Ascending aorta (tissue), 2 donors: Measurements from ENCODE around the gene PANK4. TPM values are rescaled to one million over a fixed set of nuclear protein-coding genes. Genes with fewer than 3 reads are reported as not detected.

Source experiments
- DNase-seq, 2 donors: peaks; one replicate each; pipeline ENCODE4 v3.0.0-alpha.2; 2019; ENCODE audit warnings: low spot score in 2 of 2
- H3K27ac ChIP-seq, 2 donors: fragments of 200-600 bp; sonication (generic); one replicate each; pipeline ENCODE4 v1.5.1; 2016 to 2017; ENCODE audit warnings: mild to moderate bottlenecking in 1 of 2
- H3K27me3 ChIP-seq: fragments of 200-600 bp; sonication (generic); one replicate; pipeline ENCODE4 v1.5.1; 2017
- H3K36me3 ChIP-seq, 2 donors: fragments of 200-600 bp; sonication (generic); one replicate each; pipeline ENCODE4 v1.5.1; 2016
- H3K4me1 ChIP-seq, 2 donors: fragments of 200-600 bp; sonication (generic); one replicate each; pipeline ENCODE4 v1.5.1; 2016 to 2017; ENCODE audit warnings: mild to moderate bottlenecking in 1 of 2
- H3K4me3 ChIP-seq, 2 donors: fragments of 200-600 bp; sonication (generic); one replicate each; pipeline ENCODE4 v1.5.1; 2016 to 2017; ENCODE audit warnings: mild to moderate bottlenecking in 1 of 2
- H3K9me3 ChIP-seq, 2 donors: fragments of 200-600 bp; sonication (generic); one replicate each; pipeline ENCODE4 v1.5.1; 2016
- intact Hi-C: fragments of 100-400 bp; cut with DNase I; formaldehyde crosslinking; loops from one replicate; pipeline ENCODE4 v1.15.1; 2023
- total RNA-seq: library from RNA; depleted of rRNA; stranded (reverse); fragments of >200 nt; gene quantifications from one replicate; pipeline ENCODE4 v1.1.0, GENCODE V29; 2016
- TF ChIP-seq, protein P1 (sequence below), 3 experiments: fragments of 200-600 bp in 2 of 3; fragments of 450-650 bp in 1 of 3; sonication (generic) in 2 of 3; IDR thresholded peaks; one replicate each; pipeline ENCODE4 v1.5.1; 2016 to 2019; ENCODE audit warnings: antibody characterized with exemption in 3 of 3, mild to moderate bottlenecking in 1 of 3, moderate library complexity in 1 of 3

PANK4 gene
- total RNA-seq, 1 donor from 2014 or later: 80.5 TPM

DNA sequence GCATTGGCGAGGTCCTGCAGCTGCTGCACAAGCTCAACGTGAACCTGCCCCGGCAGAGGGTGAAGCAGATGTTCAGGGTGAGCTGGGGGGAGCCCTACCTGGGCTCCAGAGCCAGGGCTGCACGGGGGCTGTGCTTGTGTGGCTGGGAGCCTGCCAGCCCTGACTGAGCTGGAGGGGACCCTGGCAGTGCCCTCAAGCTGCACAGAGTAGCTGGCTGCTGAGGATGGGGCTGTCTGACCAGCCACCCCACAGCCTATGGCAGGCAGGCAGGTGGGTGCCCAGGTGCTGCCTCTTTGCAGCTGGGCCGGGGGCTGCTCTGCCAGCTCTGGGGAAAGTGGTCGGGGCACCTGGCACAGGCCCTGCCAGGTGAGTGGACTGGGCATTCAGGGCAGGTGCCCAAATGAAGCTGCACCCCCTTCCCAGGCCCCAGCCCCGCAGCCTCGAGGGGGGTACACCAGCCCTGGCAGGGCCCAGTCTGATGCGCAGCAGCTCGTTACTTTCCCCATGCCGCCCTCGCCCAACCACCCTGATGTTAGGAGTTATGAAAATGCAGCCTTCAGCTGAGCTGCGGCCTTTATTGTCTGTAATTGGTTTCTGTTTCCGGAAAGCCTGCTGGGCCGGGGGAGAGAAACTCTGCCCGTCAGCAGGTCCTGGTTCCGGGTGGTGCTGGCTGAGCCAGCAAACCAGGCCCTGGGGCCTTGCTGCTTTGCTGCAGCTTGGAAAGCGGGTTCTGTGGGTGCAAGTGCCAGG is 46.0 kb downstream of the PANK4 start:
- intact Hi-C loops: no loop called here
- TF ChIP-seq, protein P1, sequence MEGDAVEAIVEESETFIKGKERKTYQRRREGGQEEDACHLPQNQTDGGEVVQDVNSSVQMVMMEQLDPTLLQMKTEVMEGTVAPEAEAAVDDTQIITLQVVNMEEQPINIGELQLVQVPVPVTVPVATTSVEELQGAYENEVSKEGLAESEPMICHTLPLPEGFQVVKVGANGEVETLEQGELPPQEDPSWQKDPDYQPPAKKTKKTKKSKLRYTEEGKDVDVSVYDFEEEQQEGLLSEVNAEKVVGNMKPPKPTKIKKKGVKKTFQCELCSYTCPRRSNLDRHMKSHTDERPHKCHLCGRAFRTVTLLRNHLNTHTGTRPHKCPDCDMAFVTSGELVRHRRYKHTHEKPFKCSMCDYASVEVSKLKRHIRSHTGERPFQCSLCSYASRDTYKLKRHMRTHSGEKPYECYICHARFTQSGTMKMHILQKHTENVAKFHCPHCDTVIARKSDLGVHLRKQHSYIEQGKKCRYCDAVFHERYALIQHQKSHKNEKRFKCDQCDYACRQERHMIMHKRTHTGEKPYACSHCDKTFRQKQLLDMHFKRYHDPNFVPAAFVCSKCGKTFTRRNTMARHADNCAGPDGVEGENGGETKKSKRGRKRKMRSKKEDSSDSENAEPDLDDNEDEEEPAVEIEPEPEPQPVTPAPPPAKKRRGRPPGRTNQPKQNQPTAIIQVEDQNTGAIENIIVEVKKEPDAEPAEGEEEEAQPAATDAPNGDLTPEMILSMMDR (IDR thresholded peaks at IDR 0.05): no peak
- no peak overlapping the region for H3K4me3 ChIP-seq
- H3K9me3 ChIP-seq: no peaks in the 10 kb centered on the region
- DNase-seq: no peak
- H3K27me3 ChIP-seq: no peaks in the 10 kb centered on the region
- H3K36me3 ChIP-seq: no peaks in the 10 kb centered on the region
- no peaks in the 10 kb centered on the region for H3K4me1 ChIP-seq
- H3K27ac ChIP-seq: no peak overlapping the region

DNA sequence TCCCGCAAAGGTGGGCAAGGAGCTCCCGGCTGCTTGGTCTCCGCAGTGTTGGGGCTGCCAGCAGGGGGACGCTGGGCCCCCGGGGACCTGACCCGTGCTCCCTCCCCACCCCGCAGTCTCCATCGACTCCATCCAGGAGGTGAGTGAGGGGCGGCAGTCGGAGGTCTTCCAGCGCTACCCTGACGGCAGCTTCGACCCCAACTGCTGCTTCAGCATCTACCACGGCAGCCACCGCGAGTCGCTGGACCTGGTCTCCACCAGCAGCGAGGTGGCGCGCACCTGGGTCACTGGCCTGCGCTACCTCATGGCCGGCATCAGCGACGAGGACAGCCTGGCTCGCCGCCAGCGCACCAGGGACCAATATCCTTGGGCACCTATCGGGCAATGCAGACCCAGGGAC is 46.8 kb downstream of the PANK4 start:
- TF ChIP-seq, protein P1 (IDR thresholded peaks at IDR 0.05): no peak
- H3K4me1 ChIP-seq: no peaks in the 10 kb centered on the region
- intact Hi-C loops: no loop called here
- H3K4me3 ChIP-seq: no peak overlapping the region
- no peaks in the 10 kb centered on the region for H3K9me3 ChIP-seq
- H3K36me3 ChIP-seq: no peaks in the 10 kb centered on the region
- no peak overlapping the region for H3K27ac ChIP-seq
- no peak for DNase-seq
- no peaks in the 10 kb centered on the region for H3K27me3 ChIP-seq

GRCh38 chr1:2479186-2479585 is 47.2 kb downstream of the PANK4 start:
- Histone ChIP-seq H3K4me1 (no peaks in the 10 kb centered on the region), H3K27ac (no peak overlapping the region), H3K27me3 (no peaks in the 10 kb centered on the region), H3K36me3 (no peaks in the 10 kb centered on the region), H3K9me3 (no peaks in the 10 kb centered on the region), H3K4me3 (no peak overlapping the region)
- no peak for DNase-seq
- TF ChIP-seq, protein P1 (IDR thresholded peaks at IDR 0.05): no peak
- intact Hi-C loops: no loop called here

DNA sequence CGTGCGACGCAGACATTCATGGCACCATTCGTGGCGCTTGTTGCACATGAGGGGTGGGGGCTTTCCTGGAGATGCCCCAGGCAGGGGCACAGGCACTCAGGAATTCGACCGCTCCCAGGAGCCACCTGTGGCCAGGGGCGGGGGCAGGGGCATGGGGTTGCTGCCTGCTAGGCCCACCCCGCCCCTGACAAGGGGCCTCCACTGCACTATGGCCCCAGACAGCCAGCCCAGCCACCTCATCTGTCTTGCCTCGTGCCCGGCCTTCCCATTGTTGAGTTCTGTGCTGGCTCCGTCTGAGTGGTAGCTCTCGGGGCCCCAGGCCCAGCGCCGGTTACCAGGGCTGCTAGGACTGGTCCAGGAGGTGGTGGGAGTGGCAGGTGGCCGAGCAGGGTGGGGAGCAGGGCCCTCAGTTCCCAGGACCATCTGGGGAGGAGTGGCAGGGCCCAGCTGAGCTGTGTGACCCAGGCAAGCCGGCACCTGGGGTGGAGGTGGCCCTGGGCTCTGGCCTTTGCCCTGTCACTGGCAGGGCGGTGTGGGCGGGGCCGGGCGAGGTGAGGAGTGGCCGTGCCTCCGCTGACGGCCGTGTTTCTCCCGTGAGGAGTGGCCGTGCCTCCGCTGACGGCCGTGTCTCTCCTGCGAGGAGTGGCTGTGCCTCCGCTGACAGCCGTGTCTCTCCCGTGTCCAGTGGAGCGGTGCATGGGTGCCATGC is 48.5 kb downstream of the PANK4 start:
- intact Hi-C loops: no loop called here

GRCh38 chr1:2477309-2477708 is 49.1 kb downstream of the PANK4 start:
- intact Hi-C loops: no loop called here

More for the DNA sequence above, 48.5 kb downstream of the PANK4 start:
- Histone ChIP-seq H3K9me3 (no peaks in the 10 kb centered on the region), H3K27me3 (no peaks in the 10 kb centered on the region), H3K27ac (no peak overlapping the region), H3K36me3 (no peaks in the 10 kb centered on the region), H3K4me1 (no peaks in the 10 kb centered on the region), H3K4me3 (no peak overlapping the region)
- no peak for DNase-seq
- TF ChIP-seq, protein P1 (IDR thresholded peaks at IDR 0.05): no peak

More at GRCh38 chr1:2477309-2477708, 49.1 kb downstream of the PANK4 start:
- no peaks in the 10 kb centered on the region for H3K4me1 ChIP-seq
- H3K27me3 ChIP-seq: no peaks in the 10 kb centered on the region
- no peak overlapping the region for H3K27ac ChIP-seq
- no peaks in the 10 kb centered on the region for H3K36me3 ChIP-seq
- DNase-seq: no peak
- H3K9me3 ChIP-seq: no peaks in the 10 kb centered on the region
- H3K4me3 ChIP-seq: no peak overlapping the region
- TF ChIP-seq, protein P1 (IDR thresholded peaks at IDR 0.05): no peak
